WTC11 (cell line): ENCODE data around the gene CERS1. TPM values are rescaled to one million over a fixed set of nuclear protein-coding genes. Genes with fewer than 3 reads are reported as not detected.

ENCODE experiments used
- ATAC-seq: fragments of 200-7000 bp; cut with Tn5 transposase; 2 replicates; pipeline ENCODE4 v1.10.0; 2021; ENCODE audit warnings: mild to moderate bottlenecking, moderate library complexity
- CTCF ChIA-PET: fragments of 300-600 bp; sonication (Branson Sonifier 250); formaldehyde crosslinking; loops from one replicate; lab custom pipeline; 2021; ENCODE audit warnings: antibody characterized with exemption; lab: Charles Lee
- POLR2A ChIA-PET: fragments of 350-600 bp; sonication (Branson Sonifier 250); formaldehyde crosslinking; loops from one replicate; lab custom pipeline; 2021; ENCODE audit warnings: antibody characterized with exemption; lab: Charles Lee
- DNase-seq: peaks from one replicate; pipeline ENCODE4 v3.0.0; 2021; ENCODE audit warnings: low spot score
- H3K27ac Mint-ChIP-seq: 2 replicates; pipeline ENCODE4 v1.8.0; 2021; ENCODE audit warnings: mixed read lengths
- H3K27me3 Mint-ChIP-seq: 2 replicates; pipeline ENCODE4 v1.8.0; 2021; ENCODE audit warnings: low read depth, mild to moderate bottlenecking, moderate library complexity, mixed read lengths
- H3K36me3 Mint-ChIP-seq: 2 replicates; pipeline ENCODE4 v1.8.0; 2021; ENCODE audit warnings: mixed read lengths
- H3K4me1 Mint-ChIP-seq: 2 replicates; pipeline ENCODE4 v1.8.0; 2022; ENCODE audit warnings: mixed read lengths
- H3K4me3 Mint-ChIP-seq: 2 replicates; pipeline ENCODE4 v1.8.0; 2021; ENCODE audit warnings: mild to moderate bottlenecking, moderate library complexity, mixed read lengths
- H3K9me3 Mint-ChIP-seq: 2 replicates; pipeline ENCODE4 v1.8.0; 2021; ENCODE audit warnings: mixed read lengths
- ATF2 ChIP-seq: sonication (generic); formaldehyde crosslinking; IDR thresholded peaks from 2 replicates; pipeline ENCODE4 v1.8.1; 2022; ENCODE audit warnings: low read depth, missing genetic modification reagents, borderline replicate concordance
- ETV6 ChIP-seq: sonication (generic); formaldehyde crosslinking; IDR thresholded peaks from 2 replicates; pipeline ENCODE4 v1.8.1; 2022; ENCODE audit warnings: mild to moderate bottlenecking, missing genetic modification reagents
- FOXK1 ChIP-seq: sonication (generic); formaldehyde crosslinking; IDR thresholded peaks from 2 replicates; pipeline ENCODE4 v1.8.0; 2022; ENCODE audit warnings: mild to moderate bottlenecking, moderate library complexity, missing genetic modification reagents
- HMGA2 ChIP-seq: fragments of 250-450 bp; sonication (Bioruptor Pico); IDR thresholded peaks from 2 replicates; pipeline ENCODE4 v1.4.0; 2021; ENCODE audit warnings: mild to moderate bottlenecking, moderate library complexity
- NR1H2 ChIP-seq: sonication (generic); formaldehyde crosslinking; IDR thresholded peaks from 2 replicates; pipeline ENCODE4 v1.9.0; 2021; ENCODE audit warnings: mild to moderate bottlenecking, moderate library complexity, missing genetic modification reagents
- RORB ChIP-seq: fragments of 250-450 bp; sonication (Bioruptor Pico); IDR thresholded peaks from 2 replicates; pipeline ENCODE4 v1.9.0; 2021; ENCODE audit warnings: mild to moderate bottlenecking
- SMAD3 ChIP-seq: sonication (generic); formaldehyde crosslinking; IDR thresholded peaks from 2 replicates; pipeline ENCODE4 v1.8.0; 2022; ENCODE audit warnings: missing genetic modification reagents, mild to moderate bottlenecking, borderline replicate concordance
- TEAD1 ChIP-seq: sonication (generic); formaldehyde crosslinking; IDR thresholded peaks from 2 replicates; pipeline ENCODE4 v1.8.0; 2022; ENCODE audit warnings: mild to moderate bottlenecking, missing genetic modification reagents
- TP53 ChIP-seq: sonication (generic); formaldehyde crosslinking; IDR thresholded peaks from 2 replicates; pipeline ENCODE4 v1.8.1; 2023; ENCODE audit warnings: mild to moderate bottlenecking, missing genetic modification reagents
- ZNF121 ChIP-seq: sonication (generic); formaldehyde crosslinking; IDR thresholded peaks from 2 replicates; pipeline ENCODE4 v1.8.0; 2023; ENCODE audit warnings: missing genetic modification reagents
- ZNF263 ChIP-seq: sonication (generic); formaldehyde crosslinking; IDR thresholded peaks from 2 replicates; pipeline ENCODE4 v1.8.1; 2022; ENCODE audit warnings: low read depth, mild to moderate bottlenecking, moderate library complexity, missing genetic modification reagents
- ZNF671 ChIP-seq: fragments of 250-450 bp; sonication (Bioruptor Pico); IDR thresholded peaks from 2 replicates; pipeline ENCODE4 v1.8.0; 2021; ENCODE audit warnings: mild to moderate bottlenecking
- total RNA-seq: library from RNA; stranded (reverse); gene quantifications from 3 replicates; pipeline ENCODE4 v1.2.3, GENCODE V29; 2021
- TF ChIP-seq, protein P1 (sequence below): sonication (generic); formaldehyde crosslinking; IDR thresholded peaks from 2 replicates; pipeline ENCODE4 v1.8.1; 2023; ENCODE audit warnings: mild to moderate bottlenecking, missing genetic modification reagents
- TF ChIP-seq, protein P2 (sequence below): sonication (generic); formaldehyde crosslinking; IDR thresholded peaks from 2 replicates; pipeline ENCODE4 v1.8.0; 2023; ENCODE audit warnings: mild to moderate bottlenecking, missing genetic modification reagents
- TF ChIP-seq, protein P3 (sequence below): sonication (generic); formaldehyde crosslinking; IDR thresholded peaks from 2 replicates; pipeline ENCODE4 v1.8.0; 2023; ENCODE audit warnings: missing genetic modification reagents
- TF ChIP-seq, protein P4 (sequence below): fragments of 250-450 bp; sonication (Bioruptor Pico); IDR thresholded peaks from 2 replicates; pipeline ENCODE4 v1.9.0; 2021; ENCODE audit warnings: mild to moderate bottlenecking, borderline replicate concordance

CERS1 gene
- total RNA-seq, 1 experiment from 2014 or later, result 14.7 TPM

DNA sequence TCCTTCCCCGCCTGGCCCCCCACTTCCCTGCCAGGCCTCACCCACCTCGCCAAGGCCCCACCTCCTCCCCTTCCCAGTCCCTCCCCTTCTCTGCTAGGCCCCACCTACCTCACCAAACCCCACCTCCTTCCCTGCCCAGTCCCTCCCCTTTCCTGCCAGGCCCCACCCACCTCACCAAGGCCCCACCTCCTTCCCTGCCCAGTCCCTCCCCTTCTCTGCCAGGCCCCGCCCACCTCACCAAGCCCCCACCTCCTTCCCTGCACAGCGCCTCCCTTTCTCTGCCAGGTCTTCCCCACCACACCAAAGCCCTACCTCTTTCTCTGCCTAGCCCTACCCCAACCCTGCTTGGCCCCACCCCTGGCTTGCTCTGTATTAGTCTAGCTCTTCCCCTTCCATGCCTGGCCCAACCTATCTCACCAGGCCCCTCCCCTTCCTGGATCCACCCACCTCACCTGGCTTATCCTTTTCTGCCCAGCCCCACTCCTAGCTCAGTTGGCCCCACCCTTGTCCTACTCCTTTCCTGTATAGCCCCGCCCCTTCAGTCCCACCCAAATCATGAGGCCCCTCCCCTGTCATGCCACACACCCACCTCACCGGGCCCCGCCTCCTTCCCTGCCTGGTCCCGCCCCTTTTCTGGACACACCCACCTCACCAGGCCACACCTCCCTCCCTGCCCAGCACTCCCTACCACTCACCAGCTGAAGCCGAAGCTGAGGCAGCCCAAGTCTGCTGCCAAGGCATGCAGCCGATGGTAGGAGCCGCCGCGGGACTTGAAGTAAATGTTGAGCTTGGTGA, 16.2 kb downstream of the CERS1 start (continued):
- TF ChIP-seq RORB (CRISPR knock-in tag), result no peak

DNA sequence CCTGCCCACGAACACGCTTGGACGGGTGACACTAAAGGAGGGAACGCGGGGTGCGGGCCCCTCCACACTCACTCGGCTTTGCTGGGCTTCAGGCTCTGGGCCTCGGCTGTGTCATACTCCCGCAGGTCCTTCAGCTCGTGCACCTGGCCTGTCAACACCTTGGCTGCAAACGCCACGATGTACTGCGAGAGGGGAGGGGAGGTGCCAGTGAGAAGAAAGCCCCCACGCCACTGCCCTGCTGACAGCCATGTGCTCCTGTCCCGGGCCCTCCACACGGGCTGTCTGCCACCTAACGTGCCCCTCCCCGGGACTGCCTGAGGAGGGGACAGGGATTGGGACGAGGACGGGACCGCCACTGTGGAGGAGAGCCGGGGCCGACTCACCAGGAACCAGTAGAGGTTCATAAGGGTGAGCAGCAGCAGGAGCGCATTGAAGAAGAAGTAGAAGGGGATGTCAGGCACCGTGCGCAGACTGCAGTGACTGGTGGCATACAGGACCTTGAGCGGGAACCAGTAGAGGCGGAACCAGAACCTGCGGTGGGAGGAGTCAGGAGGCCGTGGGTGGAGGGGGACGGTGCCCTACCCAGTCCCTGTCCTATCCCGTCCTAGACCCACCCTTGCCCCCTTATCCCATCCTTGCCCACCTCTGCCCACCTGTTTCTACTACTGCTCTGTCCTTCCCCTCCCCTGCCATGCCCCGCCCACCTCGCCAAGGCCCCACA, 16.9 kb downstream of the CERS1 start:
- ChIA-PET POLR2A (interaction anchor here (1.2 kb wide), 1 partner anchor 40 kb away, joined by 4 read pairs; the partner anchor contains the start of genes COPE and DDX49), CTCF (interaction anchor here (0.5 to 1.9 kb wide), 8 partner anchors 12 to 308 kb away, joined by 3 to 12 read pairs (median 4); no protein-coding TSS in a partner anchor)
- DNase-seq (peak; percentile 60), ATAC-seq (peak; percentile 52)
- H3K36me3 Mint-ChIP-seq, result peaks cover 37% of the 10 kb centered on the region
- H3K27ac Mint-ChIP-seq, result no peak overlapping the region
- H3K4me3 Mint-ChIP-seq, result no peak overlapping the region
- H3K27me3 Mint-ChIP-seq, result peaks cover 4% of the 10 kb centered on the region
- H3K9me3 Mint-ChIP-seq, result peaks cover 5% of the 10 kb centered on the region
- TF ChIP-seq ZNF121 (CRISPR knock-in tag), result no peak
- TF ChIP-seq FOXK1 (CRISPR knock-in tag), result no peak
- no peak for TF ChIP-seq ZNF671 (CRISPR knock-in tag)
- TF ChIP-seq, protein P1, sequence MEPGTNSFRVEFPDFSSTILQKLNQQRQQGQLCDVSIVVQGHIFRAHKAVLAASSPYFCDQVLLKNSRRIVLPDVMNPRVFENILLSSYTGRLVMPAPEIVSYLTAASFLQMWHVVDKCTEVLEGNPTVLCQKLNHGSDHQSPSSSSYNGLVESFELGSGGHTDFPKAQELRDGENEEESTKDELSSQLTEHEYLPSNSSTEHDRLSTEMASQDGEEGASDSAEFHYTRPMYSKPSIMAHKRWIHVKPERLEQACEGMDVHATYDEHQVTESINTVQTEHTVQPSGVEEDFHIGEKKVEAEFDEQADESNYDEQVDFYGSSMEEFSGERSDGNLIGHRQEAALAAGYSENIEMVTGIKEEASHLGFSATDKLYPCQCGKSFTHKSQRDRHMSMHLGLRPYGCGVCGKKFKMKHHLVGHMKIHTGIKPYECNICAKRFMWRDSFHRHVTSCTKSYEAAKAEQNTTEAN (CRISPR knock-in tag), result no peak
- TF ChIP-seq NR1H2 (CRISPR knock-in tag), result no peak
- TF ChIP-seq TEAD1 (CRISPR knock-in tag), result no peak
- TF ChIP-seq, protein P2, sequence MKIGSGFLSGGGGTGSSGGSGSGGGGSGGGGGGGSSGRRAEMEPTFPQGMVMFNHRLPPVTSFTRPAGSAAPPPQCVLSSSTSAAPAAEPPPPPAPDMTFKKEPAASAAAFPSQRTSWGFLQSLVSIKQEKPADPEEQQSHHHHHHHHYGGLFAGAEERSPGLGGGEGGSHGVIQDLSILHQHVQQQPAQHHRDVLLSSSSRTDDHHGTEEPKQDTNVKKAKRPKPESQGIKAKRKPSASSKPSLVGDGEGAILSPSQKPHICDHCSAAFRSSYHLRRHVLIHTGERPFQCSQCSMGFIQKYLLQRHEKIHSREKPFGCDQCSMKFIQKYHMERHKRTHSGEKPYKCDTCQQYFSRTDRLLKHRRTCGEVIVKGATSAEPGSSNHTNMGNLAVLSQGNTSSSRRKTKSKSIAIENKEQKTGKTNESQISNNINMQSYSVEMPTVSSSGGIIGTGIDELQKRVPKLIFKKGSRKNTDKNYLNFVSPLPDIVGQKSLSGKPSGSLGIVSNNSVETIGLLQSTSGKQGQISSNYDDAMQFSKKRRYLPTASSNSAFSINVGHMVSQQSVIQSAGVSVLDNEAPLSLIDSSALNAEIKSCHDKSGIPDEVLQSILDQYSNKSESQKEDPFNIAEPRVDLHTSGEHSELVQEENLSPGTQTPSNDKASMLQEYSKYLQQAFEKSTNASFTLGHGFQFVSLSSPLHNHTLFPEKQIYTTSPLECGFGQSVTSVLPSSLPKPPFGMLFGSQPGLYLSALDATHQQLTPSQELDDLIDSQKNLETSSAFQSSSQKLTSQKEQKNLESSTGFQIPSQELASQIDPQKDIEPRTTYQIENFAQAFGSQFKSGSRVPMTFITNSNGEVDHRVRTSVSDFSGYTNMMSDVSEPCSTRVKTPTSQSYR (CRISPR knock-in tag), result no peak
- no peaks in the 10 kb centered on the region for H3K4me1 Mint-ChIP-seq

DNA sequence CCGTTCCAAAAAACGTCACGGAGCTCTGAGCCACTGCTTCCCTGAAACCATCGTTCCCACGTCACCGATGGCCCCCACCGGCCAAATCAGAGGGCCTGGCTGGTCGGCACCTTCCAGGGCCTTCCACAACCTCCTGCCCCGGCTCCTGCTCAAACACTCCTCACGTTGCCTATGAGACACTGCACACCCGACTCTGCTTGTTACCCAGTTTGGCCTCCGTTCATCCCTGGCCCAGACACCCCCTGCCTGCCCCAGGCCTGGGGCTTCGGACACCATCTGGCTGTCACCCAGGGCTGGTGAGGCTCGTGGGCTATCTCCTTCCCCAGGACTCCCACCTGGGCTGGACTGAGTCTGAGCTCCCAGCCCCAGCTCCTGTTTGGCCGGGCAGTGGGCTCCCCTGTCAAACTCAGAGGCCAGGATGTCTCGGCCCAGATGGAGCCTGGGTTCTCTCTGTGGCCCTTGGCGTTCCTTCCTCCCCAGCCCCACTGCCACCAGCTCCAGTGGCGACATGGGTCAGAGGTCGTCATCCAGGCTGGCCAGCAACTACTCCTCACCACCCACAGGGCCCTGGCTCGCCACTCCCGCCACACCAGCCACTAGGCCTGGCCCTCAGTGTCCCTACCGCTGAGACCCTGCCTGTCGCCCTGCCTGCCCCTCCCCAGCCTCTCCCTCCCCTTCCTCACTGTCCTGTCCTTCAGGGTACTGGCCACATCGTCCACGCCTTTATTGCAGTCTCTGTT, 17.7 kb downstream of the CERS1 start:
- no peak overlapping the region for H3K4me3 Mint-ChIP-seq
- no peaks in the 10 kb centered on the region for H3K4me1 Mint-ChIP-seq
- H3K9me3 Mint-ChIP-seq, result peaks cover 5% of the 10 kb centered on the region
- TF ChIP-seq ZNF263 (no peak), HMGA2 (CRISPR knock-in tag) (no peak), SMAD3 (no peak), ATF2 (CRISPR knock-in tag) (no peak), ETV6 (CRISPR knock-in tag) (no peak), TEAD1 (CRISPR knock-in tag) (no peak), TP53 (CRISPR knock-in tag) (no peak)
- TF ChIP-seq, protein P3, sequence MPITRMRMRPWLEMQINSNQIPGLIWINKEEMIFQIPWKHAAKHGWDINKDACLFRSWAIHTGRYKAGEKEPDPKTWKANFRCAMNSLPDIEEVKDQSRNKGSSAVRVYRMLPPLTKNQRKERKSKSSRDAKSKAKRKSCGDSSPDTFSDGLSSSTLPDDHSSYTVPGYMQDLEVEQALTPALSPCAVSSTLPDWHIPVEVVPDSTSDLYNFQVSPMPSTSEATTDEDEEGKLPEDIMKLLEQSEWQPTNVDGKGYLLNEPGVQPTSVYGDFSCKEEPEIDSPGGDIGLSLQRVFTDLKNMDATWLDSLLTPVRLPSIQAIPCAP (CRISPR knock-in tag), result no peak
- TF ChIP-seq, protein P4, sequence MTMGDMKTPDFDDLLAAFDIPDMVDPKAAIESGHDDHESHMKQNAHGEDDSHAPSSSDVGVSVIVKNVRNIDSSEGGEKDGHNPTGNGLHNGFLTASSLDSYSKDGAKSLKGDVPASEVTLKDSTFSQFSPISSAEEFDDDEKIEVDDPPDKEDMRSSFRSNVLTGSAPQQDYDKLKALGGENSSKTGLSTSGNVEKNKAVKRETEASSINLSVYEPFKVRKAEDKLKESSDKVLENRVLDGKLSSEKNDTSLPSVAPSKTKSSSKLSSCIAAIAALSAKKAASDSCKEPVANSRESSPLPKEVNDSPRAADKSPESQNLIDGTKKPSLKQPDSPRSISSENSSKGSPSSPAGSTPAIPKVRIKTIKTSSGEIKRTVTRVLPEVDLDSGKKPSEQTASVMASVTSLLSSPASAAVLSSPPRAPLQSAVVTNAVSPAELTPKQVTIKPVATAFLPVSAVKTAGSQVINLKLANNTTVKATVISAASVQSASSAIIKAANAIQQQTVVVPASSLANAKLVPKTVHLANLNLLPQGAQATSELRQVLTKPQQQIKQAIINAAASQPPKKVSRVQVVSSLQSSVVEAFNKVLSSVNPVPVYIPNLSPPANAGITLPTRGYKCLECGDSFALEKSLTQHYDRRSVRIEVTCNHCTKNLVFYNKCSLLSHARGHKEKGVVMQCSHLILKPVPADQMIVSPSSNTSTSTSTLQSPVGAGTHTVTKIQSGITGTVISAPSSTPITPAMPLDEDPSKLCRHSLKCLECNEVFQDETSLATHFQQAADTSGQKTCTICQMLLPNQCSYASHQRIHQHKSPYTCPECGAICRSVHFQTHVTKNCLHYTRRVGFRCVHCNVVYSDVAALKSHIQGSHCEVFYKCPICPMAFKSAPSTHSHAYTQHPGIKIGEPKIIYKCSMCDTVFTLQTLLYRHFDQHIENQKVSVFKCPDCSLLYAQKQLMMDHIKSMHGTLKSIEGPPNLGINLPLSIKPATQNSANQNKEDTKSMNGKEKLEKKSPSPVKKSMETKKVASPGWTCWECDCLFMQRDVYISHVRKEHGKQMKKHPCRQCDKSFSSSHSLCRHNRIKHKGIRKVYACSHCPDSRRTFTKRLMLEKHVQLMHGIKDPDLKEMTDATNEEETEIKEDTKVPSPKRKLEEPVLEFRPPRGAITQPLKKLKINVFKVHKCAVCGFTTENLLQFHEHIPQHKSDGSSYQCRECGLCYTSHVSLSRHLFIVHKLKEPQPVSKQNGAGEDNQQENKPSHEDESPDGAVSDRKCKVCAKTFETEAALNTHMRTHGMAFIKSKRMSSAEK (CRISPR knock-in tag), result no peak
- no peak for DNase-seq
- H3K27ac Mint-ChIP-seq, result no peak overlapping the region
- ATAC-seq, result no peak
- ChIA-PET POLR2A (no interaction called here), CTCF (interaction anchor here (0.6 to 4.0 kb wide), 3 partner anchors 11 to 307 kb away, joined by 3 to 14 read pairs (median 5); no protein-coding TSS in a partner anchor)
- H3K36me3 Mint-ChIP-seq, result peaks cover 36% of the 10 kb centered on the region
- H3K27me3 Mint-ChIP-seq, result peaks cover 4% of the 10 kb centered on the region
